H1 (cell line): ENCODE data around the gene CXCR3. TPM values are rescaled to one million over a fixed set of nuclear protein-coding genes. Genes with fewer than 3 reads are reported as not detected.

Source experiments
- CTCF ChIP-seq, 3 experiments: IDR thresholded peaks; 1 replicate in 2 of 3; 2 replicates in 1 of 3; pipeline versions ENCODE4 v1.5.1 to v1.6.1; 2011; ENCODE audit warnings: low read length in 3 of 3, mild to moderate bottlenecking in 3 of 3, inconsistent platforms in 2 of 3, low read depth in 1 of 3, moderate library complexity in 1 of 3; ENCODE audit not compliant: insufficient read depth in 1 of 3; ENCODE audit errors: control extremely low read depth in 1 of 3
- polyA plus RNA-seq, 7 experiments: library from polyadenylated mRNA; depleted of rRNA in 3 of 7; stranded (reverse) in 5 of 7; unstranded in 2 of 7; fragments of >200 nt in 5 of 7; fragments of 200-250 nt in 2 of 7; gene quantifications; 1 replicate in 5 of 7; 2 replicates in 1 of 7; 4 replicates in 1 of 7; pipeline versions ENCODE4 v1.2.1 to v1.2.3, GENCODE V29; 2011 to 2013; ENCODE audit warnings: missing spikeins in 2 of 7, mixed read lengths in 2 of 7
- total RNA-seq: library from RNA; stranded (reverse); fragmentation: NEBNext Ultra II Directional; extraction: Animal tissue kit (Norgen Biotek cat#: 25700); gene quantifications from 2 replicates; pipeline ENCODE4 v1.2.1, GENCODE V29; 2021

Gene CXCR3
- total and polyA plus RNA-seq, 2 of the 8 experiments (the other 6 are each of a cell fraction or from before 2014, with no cell fraction given) = not detected

GRCh38 chrX:71634366-71634765 lies 16.1 kb upstream of the CXCR3 start (continued):
- no peak for TF ChIP-seq CTCF (IDR thresholded peaks at IDR 0.05; ENCODE audit: control extremely low read depth in 1 of 3, insufficient read depth in 1 of 3, low read depth in 1 of 3, low read length in 3 of 3)
